Choroid plexus epithelial cell (primary cell): ENCODE results near the gene UBE2E3.
A peak's percentile ranks its signal among the peaks of the same experiment; 100 is the strongest.
"Not testable (repeated sequence)": the region's sequence is repeated elsewhere in the genome, so short reads cannot be mapped to it uniquely, and the experiment has no call there.

Source experiments
- DNase-seq: peaks from one replicate; pipeline ENCODE4 v3.0.0-alpha.2; 2010; ENCODE audit warnings: low read depth
- H3K4me3 ChIP-seq: 2 replicates; pipeline ENCODE4 v1.5.1; 2011; ENCODE audit warnings: low read depth, mild to moderate bottlenecking, control low read depth, low read length, moderate library complexity
- TF ChIP-seq, protein P1 (sequence below): conservative IDR thresholded peaks from 2 replicates; pipeline ENCODE4 v1.5.1; 2011; ENCODE audit warnings: low read depth, mild to moderate bottlenecking, control low read depth, inconsistent platforms, low read length, moderate library complexity

Gene UBE2E3

GRCh38 chr2:180980106-180980942 is at the start of gene UBE2E3:
UBE2E3 (plus strand) TSS chr2:180980605; CDS start chr2:180982043, 1,438 bp downstream.
- peak within 1 kb of the TSS; percentile 67 for H3K4me3 ChIP-seq
- TF ChIP-seq, protein P1, sequence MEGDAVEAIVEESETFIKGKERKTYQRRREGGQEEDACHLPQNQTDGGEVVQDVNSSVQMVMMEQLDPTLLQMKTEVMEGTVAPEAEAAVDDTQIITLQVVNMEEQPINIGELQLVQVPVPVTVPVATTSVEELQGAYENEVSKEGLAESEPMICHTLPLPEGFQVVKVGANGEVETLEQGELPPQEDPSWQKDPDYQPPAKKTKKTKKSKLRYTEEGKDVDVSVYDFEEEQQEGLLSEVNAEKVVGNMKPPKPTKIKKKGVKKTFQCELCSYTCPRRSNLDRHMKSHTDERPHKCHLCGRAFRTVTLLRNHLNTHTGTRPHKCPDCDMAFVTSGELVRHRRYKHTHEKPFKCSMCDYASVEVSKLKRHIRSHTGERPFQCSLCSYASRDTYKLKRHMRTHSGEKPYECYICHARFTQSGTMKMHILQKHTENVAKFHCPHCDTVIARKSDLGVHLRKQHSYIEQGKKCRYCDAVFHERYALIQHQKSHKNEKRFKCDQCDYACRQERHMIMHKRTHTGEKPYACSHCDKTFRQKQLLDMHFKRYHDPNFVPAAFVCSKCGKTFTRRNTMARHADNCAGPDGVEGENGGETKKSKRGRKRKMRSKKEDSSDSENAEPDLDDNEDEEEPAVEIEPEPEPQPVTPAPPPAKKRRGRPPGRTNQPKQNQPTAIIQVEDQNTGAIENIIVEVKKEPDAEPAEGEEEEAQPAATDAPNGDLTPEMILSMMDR: peak; percentile 75
- DNase-seq: peak; percentile 84

GRCh38 chr2:180931841-180932240 is 48.6 kb upstream of the UBE2E3 start:
- no peak overlapping the region for H3K4me3 ChIP-seq
- DNase-seq: no peak
- TF ChIP-seq, protein P1: no peak

DNA sequence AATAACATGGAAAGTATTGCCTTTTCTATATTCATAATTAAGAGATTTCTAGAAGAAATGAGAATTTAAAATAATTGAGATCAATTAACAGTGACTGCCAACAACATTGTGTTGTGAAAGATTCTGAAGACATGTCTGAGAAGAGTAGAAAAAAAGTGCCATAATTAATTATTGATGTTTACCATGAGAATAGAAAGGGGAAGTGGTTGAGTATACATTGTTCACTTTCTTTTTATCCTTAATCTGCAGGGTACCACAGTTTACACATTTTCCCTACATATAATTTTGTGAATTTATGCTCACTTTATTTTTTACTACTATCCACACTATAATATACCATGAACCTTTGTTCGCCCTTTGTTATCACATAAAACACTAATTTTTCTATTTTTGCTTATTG is 47.1 kb upstream of the UBE2E3 start:
- no peak for DNase-seq
- TF ChIP-seq, protein P1: no peak
- no peak overlapping the region for H3K4me3 ChIP-seq

GRCh38 chr2:180934911-180935310 is 45.5 kb upstream of the UBE2E3 start:
- TF ChIP-seq, protein P1: no peak
- H3K4me3 ChIP-seq: no peak overlapping the region
- DNase-seq: no peak

- H3K4me3 ChIP-seq, DNase-seq: not testable (repeated sequence)
Measured at GRCh38 chr2:180937480-180937879, 42.9 kb upstream of the UBE2E3 start.

DNA sequence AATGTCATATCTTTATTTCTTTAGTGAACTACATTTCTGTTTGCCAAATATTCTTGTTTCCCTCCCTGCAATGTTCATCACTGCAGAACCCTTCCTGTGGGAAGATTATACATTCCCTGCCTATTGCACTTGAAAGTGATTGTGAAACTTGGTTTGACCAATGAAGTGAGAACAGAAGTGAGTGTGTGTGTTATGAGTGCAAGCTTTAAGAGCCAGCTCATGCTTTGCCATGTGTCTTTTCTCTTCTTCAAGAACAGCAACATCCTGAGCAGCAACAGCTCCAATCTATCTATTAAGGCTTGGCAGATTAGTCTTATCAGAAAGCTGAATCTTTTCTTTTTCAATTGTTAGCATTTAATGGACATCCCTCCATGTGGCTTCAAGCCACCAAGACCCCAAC is 42.0 kb upstream of the UBE2E3 start:
- peak; percentile 70 for DNase-seq
- TF ChIP-seq, protein P1: no peak
- H3K4me3 ChIP-seq: no peak overlapping the region

DNA sequence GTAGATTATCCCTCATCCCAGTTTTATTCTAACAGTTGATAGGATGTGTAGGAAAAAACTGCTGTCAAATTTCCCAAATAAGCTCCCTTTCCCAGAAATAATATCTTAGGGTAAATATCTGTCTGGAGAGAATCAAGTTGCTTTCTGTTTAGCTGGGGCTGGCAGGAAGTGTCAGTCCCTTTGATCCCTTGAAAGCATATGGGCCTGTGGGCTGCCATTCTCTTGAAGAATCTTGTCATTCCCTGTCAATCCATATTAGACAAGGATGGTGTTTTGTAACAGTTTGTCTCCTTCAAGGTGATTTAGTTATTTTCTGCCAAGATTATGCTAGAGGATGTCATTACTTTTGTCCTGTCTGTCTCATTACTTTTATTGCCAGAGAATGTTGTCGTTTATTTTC is 37.1 kb upstream of the UBE2E3 start:
- DNase-seq: no peak
- TF ChIP-seq, protein P1: no peak
- no peak overlapping the region for H3K4me3 ChIP-seq
